GM19099 (cell line): ENCODE results near the gene FAM200C.

Experiments used
- POLR2A ChIP-seq: IDR thresholded peaks from 3 replicates; pipeline ENCODE4 v1.6.1; 2011; ENCODE audit warnings: low read depth; ENCODE audit not compliant: insufficient read length; ENCODE audit errors: extremely low read depth

FAM200C gene

GRCh38 chr5:160379511-160379910 is 20.3 kb downstream of the FAM200C start:
- no peak for TF ChIP-seq POLR2A

- TF ChIP-seq POLR2A, result no peak
Observed at GRCh38 chr5:160378330-160378729, 21.5 kb downstream of the FAM200C start.

GRCh38 chr5:160377651-160378050 is 22.2 kb downstream of the FAM200C start:
- TF ChIP-seq POLR2A, result no peak

GRCh38 chr5:160376416-160376815 is 23.4 kb downstream of the FAM200C start:
- no peak for TF ChIP-seq POLR2A

GRCh38 chr5:160375701-160376100 is 24.2 kb downstream of the FAM200C start:
- no peak for TF ChIP-seq POLR2A

GRCh38 chr5:160375166-160375565 is 24.7 kb downstream of the FAM200C start:
- TF ChIP-seq POLR2A, result no peak

GRCh38 chr5:160371294-160371693 is 28.6 kb downstream of the FAM200C start:
- no peak for TF ChIP-seq POLR2A

- no peak for TF ChIP-seq POLR2A
Observed at GRCh38 chr5:160370713-160371034, 29.2 kb downstream of the FAM200C start.

- TF ChIP-seq POLR2A, result no peak
Observed at GRCh38 chr5:160369990-160370712, 29.7 kb downstream of the FAM200C start, which contains the start of gene C1QTNF2. Gene C1QTNF2 (minus strand): TSS chr5:160370626. CDS start chr5:160355011, 15,615 bp downstream.

GRCh38 chr5:160367885-160368284 is 32.0 kb downstream of the FAM200C start:
- TF ChIP-seq POLR2A, result no peak

- no peak for TF ChIP-seq POLR2A
Observed at GRCh38 chr5:160367261-160367660, 32.6 kb downstream of the FAM200C start.

- TF ChIP-seq POLR2A, result no peak
Observed at GRCh38 chr5:160366230-160366629, 33.6 kb downstream of the FAM200C start.

- no peak for TF ChIP-seq POLR2A
Observed at GRCh38 chr5:160363660-160364395, 36.0 kb downstream of the FAM200C start.

GRCh38 chr5:160363211-160363610 is 36.6 kb downstream of the FAM200C start:
- TF ChIP-seq POLR2A, result no peak

GRCh38 chr5:160361624-160362228 is 38.1 kb downstream of the FAM200C start:
- TF ChIP-seq POLR2A, result no peak

- no peak for TF ChIP-seq POLR2A
Observed at GRCh38 chr5:160360310-160360709, 39.5 kb downstream of the FAM200C start.

GRCh38 chr5:160359816-160360215 is 40.0 kb downstream of the FAM200C start:
- TF ChIP-seq POLR2A, result no peak

- no peak for TF ChIP-seq POLR2A
Observed at GRCh38 chr5:160359242-160359641, 40.6 kb downstream of the FAM200C start.
